HEK293 (cell line): ENCODE data around the gene LIX1L.

Experiments
- CTCF ChIA-PET: fragments of 350-600 bp; formaldehyde crosslinking; extraction: SDS; loops from one replicate; lab custom pipeline; 2021; ENCODE audit warnings: antibody characterized with exemption; lab: Yijun Ruan, JAX
- POLR2A ChIA-PET: fragments of 300-600 bp; formaldehyde crosslinking; extraction: SDS; loops from one replicate; lab custom pipeline; 2020; ENCODE audit warnings: antibody characterized with exemption, inconsistent platforms; lab: Yijun Ruan, JAX
- H3K27ac ChIP-seq: fragments of 200-500 bp; sonication (Bioruptor generic); 2 replicates; pipeline ENCODE4 v1.5.1; 2014; ENCODE audit warnings: low read depth, low read length, control low read depth, inconsistent platforms; ENCODE audit errors: extremely low read depth
- H3K36me3 ChIP-seq, 2 experiments: fragments of 200-500 bp in 1 of 2; sonication (Bioruptor generic) in 1 of 2; 1 replicate in 1 of 2; 2 replicates in 1 of 2; pipeline ENCODE4 v1.5.1; 2014 to 2017; ENCODE audit warnings: inconsistent platforms in 2 of 2, low read length in 2 of 2; ENCODE audit not compliant: control insufficient read depth in 2 of 2, insufficient read depth in 1 of 2
- H3K4me1 ChIP-seq: fragments of 200-500 bp; sonication (Bioruptor generic); 2 replicates; pipeline ENCODE4 v1.5.1; 2014; ENCODE audit warnings: mild to moderate bottlenecking, low read length, inconsistent platforms; ENCODE audit not compliant: control insufficient read depth, insufficient read depth
- H3K4me3 ChIP-seq: 2 replicates; pipeline ENCODE4 v1.5.1; 2011; ENCODE audit warnings: low read depth, mild to moderate bottlenecking, control low read depth, low read length, moderate library complexity
- H3K9me3 ChIP-seq: fragments of 200-500 bp; sonication (Bioruptor generic); 2 replicates; pipeline ENCODE4 v1.5.1; 2014; ENCODE audit warnings: low read depth, low read length, inconsistent platforms; ENCODE audit not compliant: control insufficient read depth, insufficient read depth
- BCL6B ChIP-seq: fragments of 450-650 bp; formaldehyde crosslinking; IDR thresholded peaks from 2 replicates; pipeline ENCODE4 v1.5.1; 2017; ENCODE audit warnings: missing biosample characterization, missing genetic modification characterization
- GLIS1 ChIP-seq: fragments of 450-650 bp; formaldehyde crosslinking; IDR thresholded peaks from 2 replicates; pipeline ENCODE4 v1.5.1; 2016; ENCODE audit warnings: missing biosample characterization, missing genetic modification characterization
- KLF1 ChIP-seq: fragments of 450-650 bp; formaldehyde crosslinking; IDR thresholded peaks from 2 replicates; pipeline ENCODE4 v1.5.1; 2016; ENCODE audit warnings: missing biosample characterization, missing genetic modification characterization
- RBAK ChIP-seq: fragments of 450-650 bp; formaldehyde crosslinking; IDR thresholded peaks from 2 replicates; pipeline ENCODE4 v1.5.1; 2016; ENCODE audit warnings: missing biosample characterization, missing genetic modification characterization
- SETDB1 ChIP-seq: IDR thresholded peaks from one replicate; pipeline ENCODE4 v1.6.1; 2017; ENCODE audit warnings: mild to moderate bottlenecking, low read length, moderate library complexity, mixed read lengths; ENCODE audit not compliant: insufficient read length
- YY1 ChIP-seq: fragments of 450-650 bp; formaldehyde crosslinking; IDR thresholded peaks from 2 replicates; pipeline ENCODE4 v1.5.1; 2018; ENCODE audit warnings: missing biosample characterization, missing genetic modification characterization
- ZBTB11 ChIP-seq: fragments of 450-650 bp; formaldehyde crosslinking; conservative IDR thresholded peaks from 2 replicates; pipeline ENCODE4 v1.5.1; 2016; ENCODE audit warnings: low read depth, missing biosample characterization, missing genetic modification characterization
- ZIC2 ChIP-seq: fragments of 450-650 bp; formaldehyde crosslinking; IDR thresholded peaks from 2 replicates; pipeline ENCODE4 v1.5.1; 2016; ENCODE audit warnings: missing biosample characterization, missing genetic modification characterization
- ZNF112 ChIP-seq: fragments of 450-650 bp; formaldehyde crosslinking; IDR thresholded peaks from 2 replicates; pipeline ENCODE4 v1.5.0; 2017; ENCODE audit warnings: missing biosample characterization, missing genetic modification characterization
- ZNF169 ChIP-seq: fragments of 450-650 bp; formaldehyde crosslinking; IDR thresholded peaks from 2 replicates; pipeline ENCODE4 v1.5.1; 2016; ENCODE audit warnings: missing biosample characterization, missing genetic modification characterization
- ZNF175 ChIP-seq: fragments of 450-650 bp; formaldehyde crosslinking; IDR thresholded peaks from 2 replicates; pipeline ENCODE4 v1.5.1; 2016; ENCODE audit warnings: missing biosample characterization, missing genetic modification characterization
- ZNF184 ChIP-seq: fragments of 450-650 bp; IDR thresholded peaks from 2 replicates; pipeline ENCODE4 v1.5.1; 2018; ENCODE audit warnings: missing biosample characterization, mild to moderate bottlenecking, missing genetic modification characterization
- ZNF280C ChIP-seq: fragments of 450-650 bp; formaldehyde crosslinking; IDR thresholded peaks from 2 replicates; pipeline ENCODE4 v1.5.1; 2016; ENCODE audit warnings: missing biosample characterization, missing genetic modification characterization
- ZNF280D ChIP-seq: fragments of 450-650 bp; formaldehyde crosslinking; IDR thresholded peaks from 2 replicates; pipeline ENCODE4 v1.5.1; 2016; ENCODE audit warnings: missing biosample characterization, missing genetic modification characterization
- ZNF394 ChIP-seq: fragments of 450-650 bp; formaldehyde crosslinking; IDR thresholded peaks from 2 replicates; pipeline ENCODE4 v1.5.1; 2016; ENCODE audit warnings: missing biosample characterization, missing genetic modification characterization, mild to moderate bottlenecking, moderate library complexity, borderline replicate concordance
- ZNF488 ChIP-seq: fragments of 450-650 bp; formaldehyde crosslinking; IDR thresholded peaks from 2 replicates; pipeline ENCODE4 v1.5.1; 2016; ENCODE audit warnings: missing biosample characterization, missing genetic modification characterization
- ZNF660 ChIP-seq: fragments of 450-650 bp; IDR thresholded peaks from 2 replicates; pipeline ENCODE4 v1.5.1; 2018; ENCODE audit warnings: missing biosample characterization, mild to moderate bottlenecking, missing genetic modification characterization

LIX1L gene

GRCh38 chr1:145974721-145975120 lies 16.9 kb upstream of the LIX1L start:
- Histone ChIP-seq H3K4me1 (peaks cover 6% of the 10 kb centered on the region; the same call in 1 of the 2 replicates), H3K9me3 (no peaks in the 10 kb centered on the region), H3K27ac (no peak overlapping the region), H3K36me3 (no peaks in the 10 kb centered on the region), H3K4me3 (no peak overlapping the region)
- CTCF ChIA-PET: interaction anchor here (0.8 to 1.2 kb wide), 3 partner anchors 32 to 110 kb away, joined by 4 to 5 read pairs (median 4); no protein-coding TSS in a partner anchor
- POLR2A ChIA-PET: no interaction called here
- TF ChIP-seq KLF1 (tag by site-specific recombination) (no peak), ZNF169 (tag by site-specific recombination) (no peak), ZNF394 (no peak), BCL6B (no peak), ZNF488 (tag by site-specific recombination) (no peak), ZNF660 (no peak)

GRCh38 chr1:145972580-145972979 lies 14.8 kb upstream of the LIX1L start:
- POLR2A ChIA-PET: interaction anchor here (1.1 kb wide), 1 partner anchor 8 kb away, joined by 6 read pairs; the partner anchor contains the start of genes ANKRD34A and POLR3GL
- H3K36me3 ChIP-seq: no peaks in the 10 kb centered on the region
- H3K4me3 ChIP-seq: no peak overlapping the region
- CTCF ChIA-PET: interaction anchor here (0.9 to 1.5 kb wide), 4 partner anchors 34 to 92 kb away, joined by 3 to 7 read pairs (median 4); no protein-coding TSS in a partner anchor
- H3K4me1 ChIP-seq: no peaks in the 10 kb centered on the region
- H3K9me3 ChIP-seq: no peaks in the 10 kb centered on the region
- no peak overlapping the region for H3K27ac ChIP-seq
- TF ChIP-seq ZIC2 (tag by site-specific recombination) (0 out of 2 replicates have a peak, but pooled peaks have one; percentile 8), GLIS1 (tag by site-specific recombination) (peak; percentile 80), ZNF280C (tag by site-specific recombination) (no peak), ZNF112 (tag by site-specific recombination) (no peak), RBAK (no peak)
- TF ChIP-seq, all 188 proteins: peak for 2

GRCh38 chr1:145967288-145967687 lies 9.5 kb upstream of the LIX1L start:
- no peaks in the 10 kb centered on the region for H3K9me3 ChIP-seq
- CTCF ChIA-PET: interaction anchor here (0.7 to 5.0 kb wide), 4 partner anchors 10 to 268 kb away, joined by 3 to 43 read pairs (median 3); no protein-coding TSS in a partner anchor
- POLR2A ChIA-PET: interaction anchor here (0.7 kb wide), 1 partner anchor 72 kb away, joined by 3 read pairs; no protein-coding TSS in a partner anchor
- no peak overlapping the region for H3K27ac ChIP-seq
- peaks cover 2% of the 10 kb centered on the region; the same call in 1 of the 2 replicates for H3K4me1 ChIP-seq
- no peaks in the 10 kb centered on the region for H3K36me3 ChIP-seq
- H3K4me3 ChIP-seq: no peak overlapping the region
- TF ChIP-seq ZNF280D (tag by site-specific recombination) (peak; percentile 86), ZNF175 (tag by site-specific recombination) (no peak), ZNF184 (tag by site-specific recombination) (0 out of 2 replicates have a peak, but pooled peaks have one; percentile 11), YY1 (tag by site-specific recombination) (no peak), ZBTB11 (tag by site-specific recombination) (no peak), SETDB1 (peak; percentile 69)
